ENCODE data around the gene LRRC46.

LRRC46 gene, protein sequence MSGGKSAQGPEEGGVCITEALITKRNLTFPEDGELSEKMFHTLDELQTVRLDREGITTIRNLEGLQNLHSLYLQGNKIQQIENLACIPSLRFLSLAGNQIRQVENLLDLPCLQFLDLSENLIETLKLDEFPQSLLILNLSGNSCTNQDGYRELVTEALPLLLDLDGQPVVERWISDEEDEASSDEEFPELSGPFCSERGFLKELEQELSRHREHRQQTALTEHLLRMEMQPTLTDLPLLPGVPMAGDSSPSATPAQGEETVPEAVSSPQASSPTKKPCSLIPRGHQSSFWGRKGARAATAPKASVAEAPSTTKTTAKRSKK

DNA sequence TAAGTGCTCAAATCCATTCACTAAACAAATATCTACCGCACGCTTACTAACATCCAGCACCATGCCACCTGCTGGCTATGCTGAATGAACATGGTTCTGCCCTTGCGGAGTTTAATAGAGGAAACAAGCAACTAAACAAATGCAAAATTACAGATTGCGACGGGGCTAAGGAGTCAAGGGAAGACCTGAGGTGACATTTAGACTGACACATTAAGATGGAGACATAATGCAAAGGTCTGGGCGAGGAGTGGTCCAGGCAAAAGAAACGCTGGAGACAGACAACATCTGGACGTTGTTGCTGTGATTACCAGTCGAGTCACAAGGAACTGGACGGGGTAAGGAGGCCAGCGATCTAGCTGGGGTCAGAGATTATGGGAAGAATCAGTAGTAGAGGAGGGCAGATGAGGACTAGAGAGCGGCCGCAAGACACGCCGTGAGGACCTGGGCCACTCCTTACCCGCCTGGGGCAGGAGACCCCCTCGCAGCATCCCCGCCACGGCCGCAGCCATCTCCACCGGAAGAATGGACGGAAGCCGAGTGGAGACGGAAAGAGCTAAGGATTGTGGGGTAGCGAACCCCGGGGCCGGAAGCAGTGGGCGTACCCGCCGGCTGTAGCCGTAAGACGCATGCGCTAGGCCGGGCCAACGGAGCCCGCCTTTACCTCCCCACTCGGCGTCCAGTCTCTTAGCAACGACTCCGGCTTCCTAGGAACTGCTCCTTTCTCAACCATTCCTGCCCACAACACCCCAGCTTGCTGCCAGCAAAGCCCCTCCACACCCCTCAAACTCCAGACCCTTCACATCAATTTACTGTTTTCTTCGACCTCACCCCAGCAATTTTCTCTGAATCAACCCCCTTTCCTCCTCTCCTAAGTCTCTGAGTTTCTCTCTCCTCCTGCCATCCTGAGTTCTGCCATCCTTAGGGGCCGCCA lies at the start of gene LRRC46, which contains the start of gene MRPL10:
Gene LRRC46 (plus strand): TSS at position 668 of the 931 bp plus-strand sequence. CDS start 320 bp downstream, outside the sequence.
Gene MRPL10 (minus strand): TSS at position 539 of the 931 bp plus-strand sequence. CDS start 30 bp downstream, at position 509.
- DNase-seq: peak; percentile 98

DNA sequence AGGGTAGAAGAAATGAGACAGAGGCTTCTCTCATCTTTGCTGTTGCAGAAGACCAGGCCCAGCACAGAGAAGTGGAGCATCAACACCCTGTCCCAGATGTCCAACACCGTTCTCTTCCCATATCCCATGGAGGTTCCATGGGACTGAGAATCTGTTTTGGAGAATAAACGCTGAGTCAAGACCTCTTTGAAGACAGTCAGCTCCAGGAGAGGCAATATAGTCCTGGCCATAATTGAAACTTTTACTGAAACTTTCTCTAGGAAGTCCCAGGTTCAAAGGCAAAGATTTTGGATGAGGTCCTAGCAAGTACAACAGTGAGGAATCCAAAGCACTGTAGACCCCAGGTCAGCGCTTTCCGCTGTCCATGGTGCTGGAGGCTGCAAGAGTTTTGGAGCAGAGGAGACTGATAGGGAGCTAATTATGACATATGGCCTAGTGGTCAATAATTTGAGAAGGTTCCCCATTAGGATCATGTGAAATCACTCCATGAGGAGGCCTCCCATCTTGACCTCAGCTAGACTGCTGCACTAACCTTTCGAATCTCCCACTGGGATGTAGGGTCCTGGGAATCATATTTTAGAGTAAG lies 45.8 kb upstream of the LRRC46 start:
- peak; percentile 89 for DNase-seq

DNA sequence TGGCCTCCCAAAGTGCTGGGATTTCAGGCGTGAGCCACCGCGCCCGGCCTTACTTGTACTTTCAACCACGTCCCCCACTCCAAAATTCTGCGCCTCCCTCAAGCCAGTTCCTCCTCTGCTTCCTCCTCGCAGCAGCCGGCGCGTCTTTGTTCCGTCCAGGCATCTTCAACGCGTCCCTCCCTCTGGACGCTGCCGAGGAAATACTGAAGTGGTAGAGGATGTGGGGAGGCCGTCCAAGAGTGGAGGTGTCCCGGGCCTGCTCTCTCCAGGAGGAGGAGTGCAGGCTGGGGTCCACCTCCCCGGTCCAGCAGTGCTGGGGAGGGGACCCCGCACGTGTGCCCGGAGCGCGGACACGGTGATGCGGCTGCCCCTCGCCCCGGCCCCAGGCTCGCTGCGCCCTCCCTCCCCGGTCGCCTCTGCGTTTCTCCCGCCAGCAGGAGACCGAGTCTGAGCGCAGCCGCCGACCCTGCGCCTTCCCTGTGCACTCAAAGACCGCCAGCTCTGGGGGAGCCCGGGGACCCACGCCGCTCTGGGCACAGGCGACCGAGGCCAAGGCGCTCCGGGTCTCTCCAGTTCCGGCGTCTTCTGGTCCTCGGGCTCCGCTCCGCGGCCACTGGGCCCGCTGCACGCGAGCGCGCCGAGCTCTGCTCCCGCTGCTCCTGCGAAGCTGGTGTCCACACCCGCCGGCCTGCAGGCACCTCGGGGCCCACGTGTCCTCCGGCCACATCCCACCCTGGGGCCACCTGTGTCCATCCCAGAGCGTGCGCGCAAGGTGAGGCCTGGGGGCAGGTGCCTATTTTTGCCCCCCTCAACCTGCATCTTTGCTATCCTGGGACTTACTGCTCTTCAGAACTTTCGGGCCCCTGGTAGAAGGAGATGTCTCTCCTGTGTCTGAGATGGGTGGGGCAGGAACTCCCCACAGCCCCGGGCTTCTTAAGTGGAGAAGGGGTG lies 41.6 kb upstream of the LRRC46 start:
- peak; percentile 89 for DNase-seq

DNA sequence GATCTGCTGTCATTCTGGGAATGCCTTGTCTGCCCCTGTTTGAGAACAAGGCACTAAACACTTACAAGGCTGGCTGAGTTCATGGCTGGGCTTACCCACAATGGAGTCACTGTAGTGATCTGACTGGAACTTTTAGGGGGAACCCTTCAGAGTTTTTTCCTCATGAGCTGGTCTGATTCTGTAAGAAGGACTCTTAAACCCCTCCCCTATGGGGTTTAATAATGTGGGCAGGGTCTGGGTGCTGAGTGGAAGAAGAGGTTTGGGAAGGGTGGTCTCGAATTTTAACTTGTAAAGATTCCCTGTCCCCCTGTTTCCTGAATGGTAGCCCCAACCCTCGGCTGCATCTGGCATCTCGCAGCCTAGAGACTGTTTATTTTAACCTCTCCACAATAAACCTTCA lies 40.4 kb upstream of the LRRC46 start:
- DNase-seq: no peak

DNA sequence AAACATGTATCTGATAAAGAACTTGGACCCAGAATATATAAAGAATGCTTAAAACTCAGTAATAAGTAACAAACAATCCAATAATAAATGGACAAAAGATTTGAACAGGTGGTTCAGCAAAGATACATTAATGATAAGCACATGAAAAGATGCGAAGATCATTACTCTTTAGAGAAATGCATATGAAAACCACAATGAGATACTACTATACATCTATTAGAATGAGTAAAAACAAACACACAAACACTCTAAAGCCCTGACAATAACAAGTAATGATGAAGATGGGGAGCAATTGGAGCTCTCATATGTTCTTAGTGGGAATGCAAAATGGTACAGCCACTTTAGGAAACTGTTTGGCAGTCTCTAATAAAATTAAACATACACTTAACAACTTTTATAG lies 39.0 kb upstream of the LRRC46 start:
- DNase-seq: no peak

DNA sequence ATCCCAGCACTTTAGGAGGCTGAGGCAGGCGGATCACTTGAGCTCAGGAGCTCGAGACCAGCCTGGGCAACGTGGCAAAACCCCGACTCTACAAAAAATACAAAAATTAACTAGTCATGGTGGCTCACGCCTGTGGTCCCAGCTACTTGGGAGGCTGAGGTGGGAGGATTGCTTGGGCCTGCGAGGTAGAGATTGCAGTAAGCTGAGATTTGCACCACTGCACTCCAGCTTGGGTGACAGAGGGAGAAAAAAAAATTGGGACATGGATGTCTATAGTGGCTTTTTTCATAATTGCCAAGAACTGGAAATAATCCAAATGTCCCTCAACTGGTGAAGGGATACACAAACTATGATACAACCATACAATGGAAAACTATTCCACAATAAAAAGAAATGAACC lies 38.5 kb upstream of the LRRC46 start:
- DNase-seq: no peak

DNA sequence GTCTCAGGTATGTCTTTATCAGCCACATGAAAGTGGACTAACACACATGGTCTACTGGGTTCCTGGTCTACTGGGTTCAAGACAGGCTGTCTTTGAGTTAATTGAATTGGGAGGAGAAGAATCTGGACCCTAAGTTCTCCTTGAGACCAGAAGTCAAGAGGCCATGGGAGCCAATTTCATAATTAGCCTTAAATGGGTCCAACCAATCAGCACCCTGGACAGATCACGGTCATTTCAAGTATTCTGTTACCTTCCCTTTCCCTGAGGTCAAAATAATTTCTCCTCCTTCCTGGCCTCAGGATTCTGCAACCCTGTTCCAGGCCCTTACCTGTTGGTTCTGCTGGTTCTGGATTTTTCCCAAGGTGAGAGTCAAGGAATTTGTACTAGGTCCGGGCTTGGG lies 33.7 kb upstream of the LRRC46 start:
- DNase-seq: no peak

DNA sequence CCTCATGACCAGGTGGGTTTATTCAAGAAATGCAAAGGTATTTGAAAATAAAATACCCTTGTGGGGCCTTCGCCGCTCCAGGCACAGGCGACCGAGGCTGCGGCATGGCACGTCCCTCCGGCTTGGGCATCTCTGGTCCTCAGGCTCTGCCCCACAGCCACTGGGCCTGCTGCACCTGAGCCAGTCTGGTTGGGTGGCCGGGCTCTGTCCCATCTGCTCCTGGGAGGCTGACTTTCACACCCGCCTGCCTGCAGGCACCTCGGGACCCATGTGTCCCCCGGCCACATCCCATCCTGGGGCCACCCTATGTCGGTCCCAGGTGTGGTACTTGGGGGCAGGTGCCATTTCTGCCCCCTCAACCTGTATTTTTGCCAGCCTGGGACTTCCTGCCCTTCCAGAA lies 30.8 kb upstream of the LRRC46 start:
- DNase-seq: no peak

DNA sequence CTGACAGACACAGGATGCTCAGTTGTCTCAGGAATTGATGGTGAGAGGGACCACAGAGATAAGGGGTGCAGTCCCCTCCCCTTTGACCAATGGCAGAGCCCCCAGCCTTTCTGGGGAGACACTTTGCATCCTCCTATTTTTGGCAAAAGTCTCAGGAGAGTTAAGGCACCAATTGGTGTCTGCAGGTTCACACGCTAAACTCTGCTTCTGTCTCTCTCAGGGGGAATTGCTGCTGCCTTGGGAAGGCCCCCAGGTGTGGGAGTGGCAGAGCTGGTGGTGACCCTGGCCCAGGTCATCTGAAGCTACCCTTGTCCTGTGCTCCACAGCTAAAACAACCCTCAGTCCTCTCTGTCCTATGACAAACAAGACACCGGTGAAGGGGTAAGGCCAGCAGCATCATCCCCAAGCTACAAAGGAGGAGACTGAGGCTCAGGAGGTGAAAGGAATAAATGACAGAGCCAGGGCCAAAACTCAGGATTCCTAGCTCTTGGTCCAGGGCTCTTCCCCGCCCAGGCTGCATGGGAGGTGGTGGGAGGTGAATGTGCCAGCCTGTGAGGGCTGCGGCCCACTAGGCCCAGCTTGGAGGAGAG lies 30.2 kb upstream of the LRRC46 start:
- peak; percentile 51 for DNase-seq

DNA sequence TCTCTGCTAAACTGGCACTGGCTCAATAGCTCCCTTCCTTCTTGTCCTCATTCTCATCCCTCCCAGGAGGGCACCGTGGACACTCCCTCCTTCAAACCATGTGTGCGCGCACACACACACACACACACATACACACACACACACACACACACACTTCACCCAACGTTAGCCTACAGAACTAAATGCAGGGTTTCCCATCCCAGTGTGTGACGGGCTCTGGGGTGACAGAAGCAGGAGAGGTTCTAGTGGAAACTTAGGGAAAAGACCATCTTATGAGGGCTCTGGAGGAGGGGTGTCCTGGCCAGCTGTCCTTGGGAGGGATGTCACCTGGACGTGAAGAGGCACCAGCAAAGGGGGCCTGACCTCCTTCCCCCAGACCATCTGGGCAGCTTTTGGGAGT lies 29.6 kb upstream of the LRRC46 start:
- DNase-seq: peak; percentile 46

DNA sequence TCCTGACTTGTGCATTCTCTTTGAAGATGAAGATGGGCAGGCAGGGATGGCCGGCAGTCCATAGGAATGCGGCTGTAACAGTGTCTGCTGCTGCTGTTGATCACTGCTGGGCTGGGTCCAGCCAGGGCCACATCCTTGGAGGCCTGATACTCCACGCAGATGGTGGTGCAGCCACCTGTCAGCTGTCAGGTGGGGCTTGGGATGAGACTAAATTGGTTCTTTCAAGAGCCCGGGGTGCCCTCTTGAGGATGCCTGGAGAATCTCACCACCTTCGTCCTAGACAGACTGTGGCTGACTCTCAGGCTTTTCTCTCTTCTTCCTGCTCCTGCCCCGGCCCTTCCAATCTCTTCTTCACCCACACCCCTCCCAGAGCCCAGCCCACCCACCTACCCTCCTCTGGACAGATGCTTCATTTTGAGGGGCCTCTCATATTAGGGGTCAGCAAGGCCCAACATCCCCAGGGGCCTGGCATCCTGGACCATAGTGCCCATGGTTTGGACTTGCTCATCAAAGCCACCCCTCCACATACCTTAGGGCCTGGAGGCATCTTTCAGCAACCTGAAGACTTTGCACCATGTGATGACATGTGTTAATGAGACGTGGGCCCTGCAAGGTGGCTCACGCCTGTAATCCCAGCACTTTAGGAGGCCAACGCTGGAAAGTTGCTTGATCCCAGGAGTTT lies 29.0 kb upstream of the LRRC46 start:
- peak; percentile 90 for DNase-seq

DNA sequence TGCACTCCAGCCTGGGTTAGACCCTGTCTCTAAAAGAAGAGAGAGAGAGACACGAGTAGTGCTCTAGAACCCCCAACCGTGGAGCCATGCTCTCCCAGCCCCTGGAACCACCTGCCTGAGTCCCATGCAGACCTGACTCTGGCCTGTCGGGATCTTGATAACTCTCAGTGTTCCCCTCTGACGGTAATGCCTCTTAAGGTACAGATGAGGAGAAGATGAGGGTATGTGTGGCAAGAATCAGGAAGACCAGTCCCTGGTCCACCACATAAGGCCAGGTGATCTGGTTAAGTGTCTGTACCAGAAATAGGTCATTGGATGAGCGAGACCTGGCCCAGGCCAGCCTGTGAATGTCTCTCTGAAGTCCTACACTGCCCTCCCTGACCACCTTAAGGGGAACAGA lies 28.3 kb upstream of the LRRC46 start:
- peak; percentile 50 for DNase-seq

DNA sequence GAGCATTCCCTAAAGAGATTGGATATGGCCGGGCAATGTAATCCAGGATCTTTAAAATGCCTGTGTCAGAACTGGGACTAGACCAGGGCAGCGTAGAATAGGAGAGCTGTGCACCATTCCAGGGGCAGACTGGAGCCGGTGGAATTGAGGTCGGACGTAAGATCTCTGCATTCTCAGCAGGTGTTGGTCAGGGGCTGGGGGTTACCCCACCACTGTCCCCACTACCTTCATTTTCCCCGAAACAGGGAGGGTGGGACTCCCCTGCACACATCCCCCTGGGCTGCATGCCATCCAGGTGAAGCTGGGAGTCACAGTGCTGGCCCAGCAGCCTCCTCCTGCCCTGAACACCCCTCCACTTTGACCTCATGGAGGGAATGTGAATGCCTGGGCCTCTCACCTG lies 27.7 kb upstream of the LRRC46 start:
- DNase-seq: peak; percentile 50

DNA sequence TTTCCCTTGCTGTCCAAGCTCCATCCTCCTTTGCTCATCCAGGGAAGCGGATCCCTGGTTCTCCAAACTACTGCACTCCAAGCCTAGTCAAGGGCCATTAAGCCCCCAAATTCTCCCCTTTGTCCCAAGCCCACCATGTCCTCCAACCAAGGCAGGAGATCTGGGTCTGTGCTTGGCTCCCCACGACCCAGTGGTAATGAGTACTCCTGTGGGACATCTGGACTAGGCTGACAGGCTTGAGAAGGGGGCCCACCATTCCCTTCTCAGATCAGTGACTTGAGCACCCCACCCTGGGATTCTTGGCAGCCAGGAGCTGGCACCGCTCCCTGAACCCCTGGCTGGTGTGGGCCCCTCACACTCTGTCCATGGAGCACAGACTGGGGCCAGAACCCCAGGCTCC lies 27.0 kb upstream of the LRRC46 start:
- peak; percentile 45 for DNase-seq

DNA sequence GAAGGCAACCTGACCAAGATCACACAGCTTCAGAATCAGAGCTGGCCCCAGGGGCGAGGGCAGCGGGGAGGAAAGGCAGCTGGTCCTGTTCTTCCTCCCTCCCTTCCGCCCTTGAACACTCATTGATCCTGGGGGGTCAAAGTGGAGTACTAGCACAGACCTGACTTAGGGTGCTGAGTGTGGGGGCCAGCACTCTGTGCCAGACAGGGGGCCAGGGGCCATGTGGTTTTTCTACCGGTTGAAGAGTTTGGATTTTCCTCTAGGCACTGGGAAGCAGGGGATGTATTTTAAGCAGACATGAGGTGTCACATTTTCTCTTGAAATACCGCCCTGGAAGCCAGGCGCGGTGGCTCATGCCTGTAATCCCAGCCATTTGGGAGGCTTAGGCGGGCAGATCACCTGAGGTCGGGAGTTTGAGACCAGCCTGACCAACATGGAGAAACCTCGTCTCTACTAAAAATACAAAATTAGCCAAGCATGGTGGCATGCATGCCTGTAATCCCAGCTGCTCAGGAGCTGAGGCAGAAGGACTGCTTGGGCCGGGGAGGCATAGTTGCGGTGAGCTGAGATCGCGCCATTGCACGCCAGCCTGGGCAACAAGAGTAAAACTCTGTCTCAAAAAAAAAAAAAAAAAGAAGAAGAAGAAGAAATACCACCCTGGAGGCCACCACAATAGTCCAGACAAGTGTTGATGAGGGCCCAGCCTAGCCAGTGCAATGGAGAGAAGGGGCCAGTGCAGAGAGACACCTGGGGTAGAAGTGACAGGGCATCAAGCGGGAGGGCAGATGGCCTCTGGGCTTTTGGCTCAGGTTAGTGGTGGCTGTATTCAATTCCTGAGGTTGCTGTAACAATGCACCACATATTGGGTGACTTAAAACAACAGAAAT lies 25.2 kb upstream of the LRRC46 start:
- peak; percentile 39 for DNase-seq

DNA sequence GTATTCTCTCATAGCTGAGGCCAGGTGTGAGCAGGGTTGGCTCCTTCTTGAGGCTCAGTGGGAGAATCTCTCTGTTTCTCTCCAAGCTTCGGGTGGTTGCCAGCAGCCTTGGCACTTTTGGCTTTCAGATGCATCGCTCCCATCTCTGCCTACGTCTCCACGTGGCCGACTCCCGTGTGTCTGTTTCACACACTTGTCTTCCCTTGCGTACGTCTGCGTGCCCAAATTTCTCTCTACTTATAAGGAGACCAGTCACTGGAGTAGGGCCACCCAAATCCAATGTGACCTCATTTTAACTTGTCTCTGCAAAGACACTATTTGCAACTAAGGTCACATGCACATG lies 24.6 kb upstream of the LRRC46 start:
- DNase-seq: peak; percentile 51

DNA sequence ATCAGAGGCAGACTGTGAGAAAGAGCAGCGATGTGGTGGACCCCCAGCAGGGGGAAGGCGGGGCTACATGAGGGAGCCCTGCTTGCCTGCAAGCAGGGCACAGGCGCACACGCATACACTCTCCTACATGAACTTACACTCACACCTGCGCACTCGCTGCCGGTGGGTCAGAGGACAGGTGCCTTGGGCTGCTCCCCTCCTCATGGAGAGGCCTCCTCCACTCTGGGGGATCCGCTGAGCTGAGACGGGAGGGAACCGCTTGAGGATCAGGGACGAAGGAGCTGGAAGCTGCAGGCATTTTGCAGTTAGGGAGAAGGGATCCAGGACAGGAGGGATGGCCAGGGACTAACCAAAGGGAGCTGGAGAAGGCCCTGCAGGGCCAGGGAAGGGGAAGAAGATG lies 24.0 kb upstream of the LRRC46 start:
- DNase-seq: peak; percentile 47

DNA sequence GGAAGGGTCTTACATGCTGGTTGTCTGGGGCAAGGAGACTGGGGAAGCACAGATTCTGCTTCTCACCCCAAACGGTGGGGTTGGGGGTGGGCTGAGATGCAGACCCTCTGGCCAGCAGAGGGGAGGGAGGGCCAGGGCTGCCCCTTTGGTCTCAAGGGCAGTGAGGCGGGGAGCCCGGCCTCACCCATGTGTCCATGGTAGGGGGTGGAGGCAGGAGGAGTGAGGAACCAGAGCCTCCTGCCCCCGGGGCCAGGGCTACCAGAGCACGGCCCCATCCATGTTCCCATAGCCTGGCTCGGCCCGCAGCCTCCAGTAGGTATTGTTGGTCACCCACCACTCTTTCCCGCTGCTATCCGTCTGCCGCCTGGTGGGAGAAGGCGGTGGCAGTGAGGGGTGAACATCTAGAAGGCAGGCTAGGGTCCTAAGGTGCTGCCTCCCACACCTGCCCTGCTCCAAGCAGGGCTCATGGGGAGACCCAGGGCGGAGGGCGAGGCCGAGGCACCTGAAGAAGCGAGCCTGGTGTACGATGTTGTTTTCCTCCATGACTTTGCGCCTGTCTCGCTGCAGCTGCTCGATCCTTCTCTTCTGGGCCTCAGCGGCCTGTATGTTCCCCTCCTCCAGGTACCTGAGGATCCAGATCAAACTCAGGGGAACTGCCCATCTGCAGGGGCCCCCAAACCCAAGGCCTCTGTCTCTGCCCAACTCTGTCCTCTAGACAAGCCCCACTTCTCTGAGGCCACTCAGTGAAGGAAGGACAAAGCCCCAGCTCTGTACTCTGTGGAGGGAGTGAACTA lies 23.2 kb upstream of the LRRC46 start:
- DNase-seq: no peak

DNA sequence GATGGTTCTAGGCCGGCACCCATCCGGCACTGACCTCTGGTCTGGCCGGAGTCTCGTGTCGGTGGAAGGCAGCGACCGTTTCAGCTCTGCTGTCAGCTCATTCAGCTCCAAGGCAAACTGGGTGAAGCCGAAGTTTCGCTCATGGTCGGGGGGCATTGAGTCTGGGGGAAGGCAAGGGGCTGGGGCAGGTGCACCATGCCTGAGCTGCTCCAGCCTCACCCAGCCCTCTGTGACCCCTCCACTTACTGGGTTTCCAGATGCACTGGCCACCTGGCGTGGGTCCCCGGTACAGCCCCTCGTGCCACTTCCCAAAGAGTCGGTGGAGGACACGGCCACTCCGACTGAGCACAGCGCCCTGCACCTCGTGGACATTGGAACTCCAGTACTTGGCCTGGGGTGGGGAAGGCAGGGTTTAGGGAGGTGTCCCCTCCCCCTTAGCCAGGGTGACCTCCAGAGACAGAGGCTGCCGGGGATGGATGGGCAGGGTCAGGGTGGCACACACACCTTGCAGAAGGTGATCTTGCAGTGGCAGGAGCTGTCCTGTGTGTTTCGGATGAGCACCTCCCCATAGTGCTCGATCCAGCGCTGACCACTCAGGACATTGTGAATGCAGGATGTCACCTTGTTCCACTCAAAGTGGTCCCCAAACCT lies 22.5 kb upstream of the LRRC46 start:
- DNase-seq: peak; percentile 51
